ENCODE results near the gene ITGB3BP. TPM values are rescaled to one million over a fixed set of nuclear protein-coding genes. Genes with fewer than 3 reads are reported as not detected.

Gene ITGB3BP
- total RNA-seq, 1 experiment from 2014 or later, result 50.2 TPM

GRCh38 chr1:63509718-63510117 lies 13.3 kb downstream of the ITGB3BP start:
- CTCF ChIA-PET, result no interaction called here
- DNase-seq (ENCODE audit: low read depth, low spot score) (no peak), ATAC-seq (no peak)
- Histone ChIP-seq H3K27me3 (ENCODE audit: insufficient read depth, low read length) (no peaks in the 10 kb centered on the region), H3K9me2 (ENCODE audit: insufficient read depth) (no peaks in the 10 kb centered on the region), H3K9ac (ENCODE audit: low read length) (no peak overlapping the region), H3K9me3 (ENCODE audit: control insufficient read depth in 1 of 2, insufficient read depth in 1 of 2, low read depth in 1 of 2, low read length in 2 of 2) (no peaks in the 10 kb centered on the region), H4K20me1 (ENCODE audit: insufficient read depth) (no peaks in the 10 kb centered on the region), H3K4me3 (replicated peaks in 1 of 2; ENCODE audit: low read depth in 1 of 2, low read length in 2 of 2) (no peak overlapping the region), H3K79me2 (ENCODE audit: insufficient read depth, low read length) (peaks cover 47% of the 10 kb centered on the region), H3K27ac (ENCODE audit: low read depth, low read length) (no peak overlapping the region), H3K36me3 (ENCODE audit: control insufficient read depth in 1 of 2, insufficient read depth in 2 of 2, low read length in 2 of 2) (peaks cover 6 to 12% of the 10 kb centered on the region in 2 experiments; a peak in 1 of 4 replicates), H3K4me1 (ENCODE audit: control insufficient read depth in 1 of 2, insufficient read depth in 2 of 2, low read length in 2 of 2) (no peaks in the 10 kb centered on the region), H2AFZ (ENCODE audit: low read depth, low read length, poor library complexity, severe bottlenecking) (no peak overlapping the region), H3K4me2 (ENCODE audit: low read length) (no peak overlapping the region)
- intact Hi-C loops (cut with micrococcal nuclease), result no loop called here
- POLR2A ChIA-PET, result no interaction called here
- RAD21 ChIA-PET (ENCODE audit: low non-redundant PET in 1 of 2, low total read pairs in 2 of 2, uncharacterized antibody in 2 of 2, unreplicated experiment in 2 of 2), result no interaction called here
- no TSS peak for BruUV-seq (replicated peaks)
- TF ChIP-seq EZH2phosphoT487 (IDR thresholded peaks at IDR 0.05; ENCODE audit: borderline replicate concordance) (no peak), ATF3 (IDR thresholded peaks at IDR 0.05) (no peak)

GRCh38 chr1:63506782-63507181 lies 16.2 kb downstream of the ITGB3BP start:
- Histone ChIP-seq H3K27me3 (ENCODE audit: insufficient read depth, low read length) (no peaks in the 10 kb centered on the region), H3K9me3 (ENCODE audit: control insufficient read depth in 1 of 2, insufficient read depth in 1 of 2, low read depth in 1 of 2, low read length in 2 of 2) (no peaks in the 10 kb centered on the region), H3K4me1 (ENCODE audit: control insufficient read depth in 1 of 2, insufficient read depth in 2 of 2, low read length in 2 of 2) (no peaks in the 10 kb centered on the region), H3K36me3 (ENCODE audit: control insufficient read depth in 1 of 2, insufficient read depth in 2 of 2, low read length in 2 of 2) (peaks cover 6 to 12% of the 10 kb centered on the region in 2 experiments; a peak in 1 of 4 replicates), H3K27ac (ENCODE audit: low read depth, low read length) (no peak overlapping the region), H3K4me2 (ENCODE audit: low read length) (no peak overlapping the region), H3K4me3 (replicated peaks in 1 of 2; ENCODE audit: low read depth in 1 of 2, low read length in 2 of 2) (no peak overlapping the region), H4K20me1 (ENCODE audit: insufficient read depth) (no peaks in the 10 kb centered on the region), H2AFZ (ENCODE audit: low read depth, low read length, poor library complexity, severe bottlenecking) (no peak overlapping the region), H3K79me2 (ENCODE audit: insufficient read depth, low read length) (peaks cover 21% of the 10 kb centered on the region), H3K9me2 (ENCODE audit: insufficient read depth) (no peaks in the 10 kb centered on the region), H3K9ac (ENCODE audit: low read length) (no peak overlapping the region)
- BruUV-seq (replicated peaks), result no TSS peak
- RAD21 ChIA-PET (ENCODE audit: low non-redundant PET in 1 of 2, low total read pairs in 2 of 2, uncharacterized antibody in 2 of 2, unreplicated experiment in 2 of 2), result no interaction called here
- ATAC-seq, result no peak
- no peak for TF ChIP-seq ZNF274 (IDR thresholded peaks at IDR 0.05; ENCODE audit: low read depth, low read length)
- no peak for TF ChIP-seq JUND (IDR thresholded peaks at IDR 0.05)
- TF ChIP-seq POLR2A (IDR thresholded peaks at IDR 0.05; ENCODE audit: borderline replicate concordance, extremely low read depth, insufficient read depth, insufficient read length), result no peak
- no peak for TF ChIP-seq CTCF (IDR thresholded peaks at IDR 0.05 in 2 of 3, conservative IDR thresholded peaks at IDR 0.05 in 1 of 3; ENCODE audit: borderline replicate concordance in 1 of 3, insufficient read depth in 1 of 3, low read depth in 2 of 3, low read length in 2 of 3)
- TF ChIP-seq FOSL1 (IDR thresholded peaks at IDR 0.05; ENCODE audit: low read depth), result no peak
- no peak for TF ChIP-seq ELF1 (IDR thresholded peaks at IDR 0.05; ENCODE audit: borderline replicate concordance, low read depth)
- TF ChIP-seq ATF3 (IDR thresholded peaks at IDR 0.05), result no peak
- no peak for TF ChIP-seq EGR1 (IDR thresholded peaks at IDR 0.05; ENCODE audit: low read depth)
- no peak for TF ChIP-seq MAX (IDR thresholded peaks at IDR 0.05)
- no peak for TF ChIP-seq CEBPB (IDR thresholded peaks at IDR 0.05; ENCODE audit: low read depth)
- TF ChIP-seq EZH2 (IDR thresholded peaks at IDR 0.05), result no peak
- no peak for TF ChIP-seq RAD21 (IDR thresholded peaks at IDR 0.05; ENCODE audit: low read depth)
- TF ChIP-seq ZFX (IDR thresholded peaks at IDR 0.05), result no peak
- no peak for TF ChIP-seq TCF7L2 (IDR thresholded peaks at IDR 0.05; ENCODE audit: borderline replicate concordance, extremely low read depth, insufficient read depth, insufficient read length)
- no peak for TF ChIP-seq YY1 (IDR thresholded peaks at IDR 0.05; ENCODE audit: extremely low read depth, insufficient replicate concordance, low read depth, low read length)
- TF ChIP-seq POLR2AphosphoS5 (IDR thresholded peaks at IDR 0.05; ENCODE audit: low read depth, low read length), result no peak
- POLR2A ChIA-PET, result interaction anchor here (0.6 kb wide), 1 partner anchor 12 kb away, joined by 3 read pairs; no protein-coding TSS in a partner anchor
- intact Hi-C loops (cut with micrococcal nuclease), result no loop called here
- CTCF ChIA-PET, result no interaction called here
- no peak for DNase-seq (ENCODE audit: low read depth, low spot score)

Measured in HCT116 (cell line).